NK-92 (cell line): ENCODE results near the gene CTAGE9.
"Not testable (repeated sequence)": the region's sequence is repeated elsewhere in the genome, so short reads cannot be mapped to it uniquely, and the experiment has no call there.

ENCODE experiments used
- DNase-seq: peaks from one replicate; lab custom pipeline; 2025; ENCODE audit not compliant: unreplicated experiment; lab: John Stamatoyannopoulos, UW

Gene CTAGE9

GRCh38 chr6:131730264-131730663, 19.4 kb upstream of the CTAGE9 start:
- no peak for DNase-seq

DNA sequence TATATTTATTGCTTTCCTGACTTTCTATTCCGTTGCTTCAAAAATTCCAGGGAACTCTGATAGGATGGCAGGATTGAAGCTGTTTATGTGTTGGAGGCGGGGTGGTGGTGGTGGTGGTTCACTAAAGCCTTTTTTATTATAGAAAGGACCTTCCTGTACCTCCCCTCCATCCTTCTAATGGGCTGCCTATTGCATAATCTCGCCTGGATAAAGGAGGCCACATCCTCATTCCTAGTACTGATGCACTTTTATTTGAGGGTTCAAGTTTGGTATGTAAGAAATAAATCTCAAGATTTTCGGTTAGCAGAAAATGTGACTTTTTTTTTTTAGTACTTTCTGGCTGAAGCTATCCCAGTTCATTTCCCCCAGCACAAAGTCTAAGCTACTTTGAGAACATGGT, 18.7 kb upstream of the CTAGE9 start:
- DNase-seq: no peak

- no peak for DNase-seq
Measured at GRCh38 chr6:131728296-131728939, 17.6 kb upstream of the CTAGE9 start.

- no peak for DNase-seq
Measured at GRCh38 chr6:131727868-131728267, 17.1 kb upstream of the CTAGE9 start.

DNA sequence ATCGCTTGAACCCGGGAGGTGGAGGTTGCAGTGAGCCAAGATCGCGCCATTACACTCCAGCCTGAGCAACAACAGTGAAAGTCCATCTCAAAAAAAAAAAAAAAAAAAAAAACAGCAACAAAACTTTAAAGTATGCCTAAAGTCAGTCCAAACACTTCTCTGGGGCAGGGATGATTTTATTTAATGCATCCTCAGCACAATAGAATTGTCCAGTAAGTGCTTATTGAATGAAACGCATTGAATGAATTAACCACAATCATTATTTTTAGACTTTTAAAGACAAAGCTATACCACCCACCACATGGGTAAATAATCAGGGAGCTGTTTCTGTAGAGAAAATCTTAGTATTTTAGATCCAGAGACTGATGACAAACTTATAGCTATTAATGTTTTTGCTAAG, 16.6 kb upstream of the CTAGE9 start:
- no peak for DNase-seq

GRCh38 chr6:131724114-131724513, 13.3 kb upstream of the CTAGE9 start:
- no peak for DNase-seq

DNA sequence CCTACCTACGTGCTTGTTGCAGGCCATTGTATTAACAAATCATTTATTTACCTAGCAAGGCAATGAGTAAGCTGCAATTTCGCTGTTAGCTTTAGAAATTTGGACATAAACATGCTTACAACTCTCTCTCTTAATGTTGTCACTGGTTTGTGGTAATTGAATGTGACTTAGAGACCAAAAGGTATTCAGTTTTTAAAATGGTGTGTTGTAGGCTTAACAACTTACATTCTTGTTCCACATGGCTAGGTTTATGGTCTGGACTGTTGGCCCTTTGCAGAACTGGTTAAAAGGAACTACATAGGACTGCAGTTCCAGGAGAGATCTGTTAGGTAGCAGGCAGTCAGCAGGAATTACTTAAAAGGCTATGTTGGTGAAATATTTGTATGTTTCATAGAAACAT, 10.3 kb upstream of the CTAGE9 start:
- no peak for DNase-seq

- no peak for DNase-seq
Measured at GRCh38 chr6:131717836-131718542, 7.2 kb upstream of the CTAGE9 start.

GRCh38 chr6:131715567-131715966, 4.8 kb upstream of the CTAGE9 start:
- DNase-seq: not testable (repeated sequence)

- not testable (repeated sequence) for DNase-seq
Measured at GRCh38 chr6:131703905-131704304, 6.9 kb downstream of the CTAGE9 start.

DNA sequence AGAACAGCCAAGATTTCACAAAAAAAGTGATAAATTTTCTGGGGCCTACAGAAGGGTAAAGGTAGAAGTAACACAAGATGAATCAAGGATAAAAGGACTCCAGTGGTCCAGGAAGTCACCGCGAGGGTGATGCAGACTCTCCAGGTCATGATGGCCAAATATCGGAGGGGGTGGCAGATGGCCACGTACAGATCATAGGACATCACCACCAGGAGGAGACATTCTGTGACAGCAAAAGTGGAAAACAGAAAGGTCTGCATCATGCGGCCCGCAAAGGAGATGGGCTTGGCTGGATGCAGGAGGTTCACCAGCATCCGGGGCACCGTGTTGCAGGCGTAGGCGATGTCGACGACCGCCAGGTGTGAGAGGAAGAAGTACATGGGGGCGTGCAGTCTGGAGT, 10.0 kb downstream of the CTAGE9 start:
- not testable (repeated sequence) for DNase-seq

GRCh38 chr6:131696956-131697355, 13.9 kb downstream of the CTAGE9 start:
- no peak for DNase-seq

GRCh38 chr6:131694832-131695426, 15.9 kb downstream of the CTAGE9 start:
- DNase-seq: no peak

- DNase-seq: no peak
Measured at GRCh38 chr6:131693384-131693783, 17.4 kb downstream of the CTAGE9 start.

DNA sequence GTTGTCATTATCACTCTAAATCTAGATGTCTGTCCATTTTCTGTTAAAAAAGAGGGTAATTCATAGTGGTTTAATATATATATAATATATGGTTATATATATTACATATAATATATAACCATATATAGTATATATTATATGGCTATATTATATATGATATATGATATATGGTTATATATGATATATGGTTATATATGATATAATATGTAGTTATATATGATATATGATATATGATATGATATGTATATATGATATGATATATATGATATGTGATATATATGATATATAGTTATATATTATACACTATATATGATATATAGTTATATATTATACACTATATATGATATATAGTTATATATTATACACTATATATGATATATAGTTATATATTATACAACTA, 18.2 kb downstream of the CTAGE9 start:
- no peak for DNase-seq

- no peak for DNase-seq
Measured at GRCh38 chr6:131692031-131692430, 18.8 kb downstream of the CTAGE9 start.

GRCh38 chr6:131688286-131688685, 22.5 kb downstream of the CTAGE9 start:
- no peak for DNase-seq

DNA sequence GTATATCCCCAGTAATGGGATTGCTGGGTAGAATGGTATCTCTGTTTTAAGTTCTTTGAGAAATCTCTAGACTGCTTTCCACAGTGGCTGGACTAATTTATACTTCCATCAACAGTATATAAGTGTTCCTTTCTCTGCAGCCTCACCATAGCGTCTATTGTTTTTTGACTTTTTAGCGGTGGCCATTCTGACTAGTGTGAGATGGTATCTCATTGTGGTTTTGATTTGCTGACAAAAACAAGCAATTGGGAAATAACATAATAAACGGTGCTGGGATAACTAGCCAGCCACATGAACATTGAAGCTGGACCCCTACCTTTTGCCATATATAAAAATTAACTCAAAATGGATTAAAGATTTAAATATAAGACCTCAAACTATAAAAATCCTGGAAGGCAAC, 23.8 kb downstream of the CTAGE9 start:
- no peak for DNase-seq

DNA sequence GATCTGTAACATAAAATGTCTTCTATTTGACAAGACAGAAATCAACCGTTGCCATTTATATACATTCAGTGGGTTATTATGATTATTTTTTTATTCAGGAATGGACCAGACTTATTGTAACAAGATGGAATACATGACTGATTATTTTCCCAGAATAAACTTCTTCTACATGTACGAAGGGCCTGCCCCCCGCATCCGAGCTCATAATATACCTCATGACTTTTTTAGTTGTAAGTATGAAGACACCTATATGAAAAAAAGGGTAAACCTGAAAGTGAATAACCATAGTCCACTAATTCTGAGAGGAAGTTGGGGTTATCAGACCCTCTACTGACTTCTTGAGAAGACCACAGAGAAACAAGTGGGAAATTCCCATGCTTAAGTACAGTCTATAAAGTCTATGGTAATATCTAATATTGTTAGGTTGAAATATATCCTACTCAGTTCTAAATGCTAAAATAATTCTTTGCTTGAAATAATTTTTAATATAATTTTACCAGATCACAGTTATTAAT, 25.5 kb downstream of the CTAGE9 start:
- DNase-seq: no peak

DNA sequence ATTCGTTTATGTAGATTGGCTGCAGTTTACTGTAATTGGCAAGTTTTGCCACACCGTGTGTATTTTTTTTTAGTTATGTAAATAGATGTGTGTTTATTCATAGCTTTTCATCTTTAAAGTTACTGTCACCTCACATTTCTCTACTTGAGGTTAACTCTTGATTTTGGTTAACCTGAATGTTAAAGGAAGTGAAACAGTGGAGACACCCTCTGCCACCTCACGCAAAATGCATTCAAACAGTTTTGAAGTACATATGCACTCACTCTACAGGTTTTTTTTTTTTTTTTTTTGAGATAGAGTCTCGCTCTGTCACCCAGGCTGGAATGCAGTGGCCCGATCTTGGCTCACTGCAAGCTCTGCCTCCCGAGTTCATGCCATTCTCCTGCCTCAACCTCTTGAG, 27.3 kb downstream of the CTAGE9 start:
- no peak for DNase-seq

DNA sequence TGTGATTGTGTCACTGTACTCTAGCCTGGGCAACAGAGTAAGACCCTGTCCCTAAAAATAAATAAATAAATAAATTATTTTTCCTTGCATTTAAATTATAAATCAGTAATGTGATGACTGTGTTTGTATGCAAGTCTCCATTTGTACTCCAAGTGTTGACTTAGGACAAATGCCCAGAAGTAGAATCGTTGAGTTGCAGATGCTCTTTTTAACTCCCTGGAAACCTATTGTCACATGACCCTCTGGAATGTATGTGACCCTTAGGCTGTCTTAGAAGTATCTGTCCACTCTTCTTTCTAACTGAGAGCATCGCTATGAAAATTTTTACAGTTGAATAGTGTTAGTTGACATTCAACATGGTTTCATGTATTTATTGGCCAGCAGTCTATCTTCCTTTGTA, 28.4 kb downstream of the CTAGE9 start:
- no peak for DNase-seq

DNA sequence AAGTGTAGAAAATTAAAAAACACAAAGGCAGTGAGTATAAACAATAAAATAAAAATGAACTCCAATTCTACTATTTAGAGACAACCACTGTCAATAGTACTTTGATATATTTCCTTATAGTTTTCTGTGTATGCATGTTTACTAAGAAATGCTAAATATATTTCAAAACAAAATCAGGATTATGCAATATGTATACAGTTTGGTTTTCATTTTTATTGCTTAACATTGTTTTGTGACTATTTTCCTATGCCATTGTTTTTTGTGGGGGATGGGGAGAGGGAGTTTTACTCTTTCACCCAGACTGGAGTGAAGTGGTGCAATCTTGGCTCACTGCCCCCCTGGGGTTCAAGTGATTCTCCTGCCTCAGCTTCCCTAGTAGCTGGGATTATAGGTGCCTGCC, 29.2 kb downstream of the CTAGE9 start:
- no peak for DNase-seq
